B cell (primary cell): Measurements from ENCODE around the gene PTPRF. TPM values are rescaled to one million over a fixed set of nuclear protein-coding genes. Genes with fewer than 3 reads are reported as not detected.

Experiments
- ATAC-seq: fragments of 200-7000 bp; cut with Tn5 transposase; one replicate; pipeline ENCODE4 v1.10.0; 2021; ENCODE audit warnings: low read depth, mild to moderate bottlenecking, moderate number of reproducible peaks, moderate library complexity
- CTCF ChIA-PET: fragments of 350-600 bp; sonication (Branson Sonifier 250); formaldehyde crosslinking; loops from one replicate; lab custom pipeline; 2021; ENCODE audit warnings: antibody characterized with exemption, inconsistent platforms; lab: Charles Lee
- POLR2A ChIA-PET: fragments of 350-600 bp; sonication (Branson Sonifier 250); formaldehyde crosslinking; loops from one replicate; lab custom pipeline; 2021; ENCODE audit warnings: antibody characterized with exemption; lab: Charles Lee
- DNase-seq: peaks from one replicate; pipeline ENCODE4 v3.0.0; 2013
- H2AFZ ChIP-seq: 2 replicates; pipeline ENCODE4 v1.6.1; 2012; ENCODE audit warnings: mild to moderate bottlenecking, low read depth, low read length; ENCODE audit not compliant: insufficient read depth, poor library complexity, severe bottlenecking
- H3K27ac ChIP-seq, 2 donors: 1 replicate in 1 of 2; 2 replicates in 1 of 2; pipeline ENCODE4 v1.5.1; 2012 to 2013; ENCODE audit warnings: low read length in 2 of 2, mild to moderate bottlenecking in 2 of 2, moderate library complexity in 1 of 2
- H3K27me3 ChIP-seq, 4 experiments: fragments of 200-600 bp in 1 of 4; sonication (generic) in 1 of 4; replicated peaks in 1 of 4; 1 replicate in 2 of 4; 2 replicates in 2 of 4; pipeline versions ENCODE4 v1.6.1 to v1.7.0; 2013 to 2016; ENCODE audit warnings: low read length in 3 of 4, mild to moderate bottlenecking in 2 of 4, mixed read lengths in 1 of 4, moderate library complexity in 1 of 4; ENCODE audit not compliant: insufficient read depth in 4 of 4, control insufficient read depth in 3 of 4; ENCODE audit errors: control extremely low read depth in 1 of 4
- H3K36me3 ChIP-seq, 2 experiments: replicated peaks in 1 of 2; 1 replicate in 1 of 2; 2 replicates in 1 of 2; pipeline versions ENCODE4 v1.6.1 to v1.7.1; 2013; ENCODE audit warnings: low read length in 1 of 2; ENCODE audit not compliant: insufficient read depth in 2 of 2, control insufficient read depth in 1 of 2; ENCODE audit errors: control extremely low read depth in 1 of 2, extremely low read depth in 1 of 2
- H3K4me1 ChIP-seq, 2 donors: fragments of 200-600 bp in 1 of 2; sonication (generic) in 1 of 2; 1 replicate in 1 of 2; 2 replicates in 1 of 2; pipeline versions ENCODE4 v1.5.1 to v1.6.1; 2013 to 2017; ENCODE audit warnings: low read length in 2 of 2; ENCODE audit not compliant: control insufficient read depth in 2 of 2, insufficient read depth in 2 of 2
- H3K4me2 ChIP-seq: replicated peaks from 2 replicates; pipeline ENCODE3; 2012; ENCODE audit warnings: mild to moderate bottlenecking, low read depth, low read length; ENCODE audit not compliant: poor library complexity, severe bottlenecking
- H3K4me3 ChIP-seq, 5 experiments: fragments of 200-600 bp in 1 of 5; sonication (generic) in 1 of 5; 1 replicate in 3 of 5; 2 replicates in 2 of 5; pipeline versions ENCODE4 v1.5.1 to v1.7.0; 2011 to 2016; ENCODE audit warnings: low read length in 4 of 5, mild to moderate bottlenecking in 4 of 5, low read depth in 2 of 5, control low read depth in 1 of 5, moderate library complexity in 1 of 5; ENCODE audit not compliant: insufficient read depth in 1 of 5; ENCODE audit errors: control extremely low read depth in 1 of 5, extremely low read depth in 1 of 5
- H3K79me2 ChIP-seq: fragments of 200-600 bp; sonication (generic); one replicate; pipeline ENCODE4 v1.6.0; 2016; ENCODE audit warnings: low read length; ENCODE audit not compliant: control insufficient read depth, insufficient read depth
- H3K9ac ChIP-seq: fragments of 200-600 bp; sonication (generic); 2 replicates; pipeline ENCODE4 v1.6.1; 2017; ENCODE audit warnings: mild to moderate bottlenecking, low read length, moderate library complexity
- H3K9me3 ChIP-seq, 3 donors: one replicate each; pipeline versions ENCODE4 v1.6.1 to v1.7.1; 2013; ENCODE audit warnings: low read length in 2 of 3; ENCODE audit not compliant: control insufficient read depth in 2 of 3, insufficient read depth in 1 of 3; ENCODE audit errors: control extremely low read depth in 1 of 3
- H4K20me1 ChIP-seq: 2 replicates; pipeline ENCODE4 v1.6.0; 2012; ENCODE audit warnings: mild to moderate bottlenecking, low read length; ENCODE audit not compliant: insufficient read depth, control insufficient read depth, poor library complexity, severe bottlenecking
- H3K27ac Mint-ChIP-seq: one replicate; pipeline ENCODE4 v1.8.0; 2021; ENCODE audit warnings: mixed read lengths
- H3K27me3 Mint-ChIP-seq: one replicate; pipeline ENCODE4 v1.8.0; 2021; ENCODE audit warnings: mixed read lengths
- H3K4me1 Mint-ChIP-seq: one replicate; pipeline ENCODE4 v1.8.0; 2021; ENCODE audit warnings: mixed read lengths
- H3K4me3 Mint-ChIP-seq: one replicate; pipeline ENCODE4 v1.8.0; 2021; ENCODE audit warnings: mixed read lengths
- H3K9me3 Mint-ChIP-seq: one replicate; pipeline ENCODE4 v1.8.0; 2022; ENCODE audit warnings: mixed read lengths; ENCODE audit not compliant: insufficient read depth
- CTCF ChIP-seq: fragments of 200-600 bp; IDR thresholded peaks from one replicate; pipeline ENCODE4 v1.8.0; 2022; ENCODE audit warnings: antibody characterized with exemption, mild to moderate bottlenecking
- EZH2 ChIP-seq: IDR thresholded peaks from 2 replicates; pipeline ENCODE4 v1.6.1; 2012; ENCODE audit warnings: borderline replicate concordance, low read depth, mild to moderate bottlenecking, moderate library complexity, low read length; ENCODE audit not compliant: insufficient read depth, poor library complexity, severe bottlenecking
- WGBS: methylation state at CpG from one replicate; pipeline ENCODE4 v1.1.5; 2013; ENCODE audit warnings: missing lambda C conversion rate; ENCODE audit not compliant: insufficient coverage; 5-methylcytosine and 5-hydroxymethylcytosine counted together
- intact Hi-C: fragments of 100-400 bp; cut with micrococcal nuclease; formaldehyde crosslinking; loops from one replicate; pipeline ENCODE4 v1.10.0; 2022
- polyA plus RNA-seq: library from polyadenylated mRNA; depleted of rRNA; stranded (reverse); fragments of >200 nt; gene quantifications from 2 replicates; pipeline ENCODE4 v1.2.3, GENCODE V29; 2012
- total RNA-seq, 2 donors: library from RNA; stranded (reverse); fragments of 120-200 nt in 1 of 2; gene quantifications; 1 replicate in 1 of 2; 2 replicates in 1 of 2; pipeline versions ENCODE4 v1.2.3 to v1.2.4, GENCODE V29; 2013 to 2022

The PTPRF gene
- total and polyA plus RNA-seq, 2 donors (not counting 1 experiment from before 2014, with no cell fraction given): 0.07 to 0.13 TPM

- Histone ChIP-seq H3K4me1 (peaks cover 23 to 25% of the 10 kb centered on the region in 2 donors), H4K20me1 (peaks cover 16% of the 10 kb centered on the region), H3K9me3 (no peaks in the 10 kb centered on the region), H3K4me2 (peak overlapping the region; percentile 78), H2AFZ (peak overlapping the region; percentile 97), H3K27me3 (no peaks in the 10 kb centered on the region), H3K9ac (peak overlapping the region; percentile 87), H3K79me2 (peaks cover 52% of the 10 kb centered on the region), H3K27ac (peak overlapping the region; percentile 84 to 86), H3K4me3 (peak overlapping the region; percentile 82 to 98 (median 92)), H3K36me3 (peaks cover 8 to 10% of the 10 kb centered on the region in 2 experiments)
- intact Hi-C loops: loop anchor here (1.0 to 10.0 kb wide), 6 partner anchors 56 to 1196 kb away; partner anchors contain the start of genes ELOVL1, IPO13, PPCS and ST3GAL3
- no peak for TF ChIP-seq EZH2
- Mint-ChIP-seq H3K27ac (peak overlapping the region; percentile 94), H3K27me3 (peaks cover under 1% of the 10 kb centered on the region), H3K4me3 (peak overlapping the region; percentile 92), H3K4me1 (peaks cover 45% of the 10 kb centered on the region), H3K9me3 (no peaks in the 10 kb centered on the region)
- DNase-seq (peak; percentile 97), ATAC-seq (peak; percentile 77)
- CTCF ChIA-PET: interaction anchor here (0.7 to 2.3 kb wide), 6 partner anchors 16 to 423 kb away, joined by 3 to 9 read pairs (median 4); partner anchors contain the start of gene ST3GAL3
- 2% methylated on average over 28 of the region's 33 CpGs for WGBS
- POLR2A ChIA-PET: interaction anchor here (0.6 to 1.9 kb wide), 8 partner anchors 36 to 1141 kb away, joined by 3 to 10 read pairs (median 3); partner anchors contain the start of genes CFAP57, EBNA1BP2, ELOVL1 and IPO13
These were observed 119.8 kb downstream of the PTPRF start for GRCh38 chr1:43650310-43651085.

GRCh38 chr1:43651188-43651587, 120.5 kb downstream of the PTPRF start:
- H3K4me1 Mint-ChIP-seq: peaks cover 46% of the 10 kb centered on the region
- H2AFZ ChIP-seq: peak overlapping the region; percentile 97
- no peak for ATAC-seq
- H3K9me3 Mint-ChIP-seq: no peaks in the 10 kb centered on the region
- H3K4me3 ChIP-seq: peak overlapping the region in 4 of 5 experiments; percentile 82 to 98 (median 93)
- H3K79me2 ChIP-seq: peaks cover 52% of the 10 kb centered on the region
- H3K4me2 ChIP-seq: peak overlapping the region; percentile 78
- TF ChIP-seq CTCF (no peak), EZH2 (no peak)
- H3K27me3 Mint-ChIP-seq: no peaks in the 10 kb centered on the region
- WGBS: 36% methylated on average over 1 of the region's 6 CpGs
- intact Hi-C loops: loop anchor here (2.0 to 10.0 kb wide), 5 partner anchors 56 to 1196 kb away; partner anchors contain the start of genes ELOVL1, IPO13, PPCS and ST3GAL3
- H3K9me3 ChIP-seq: no peaks in the 10 kb centered on the region
- peak overlapping the region; percentile 50 for H3K27ac Mint-ChIP-seq
- peaks cover 13 to 14% of the 10 kb centered on the region in 2 experiments for H3K36me3 ChIP-seq
- no peak for DNase-seq
- ChIA-PET CTCF (interaction anchor here (1.2 to 2.3 kb wide), 2 partner anchors 20 to 424 kb away, joined by 3 to 9 read pairs; no protein-coding TSS in a partner anchor), POLR2A (interaction anchor here (1.2 to 1.9 kb wide), 2 partner anchors 55 to 479 kb away, joined by 3 to 10 read pairs; partner anchors contain the start of genes CFAP57, EBNA1BP2 and ST3GAL3)
- peak overlapping the region in 1 of 2 donors; percentile 84 for H3K27ac ChIP-seq
- H3K9ac ChIP-seq: peak overlapping the region; percentile 87
- peak overlapping the region; percentile 92 for H3K4me3 Mint-ChIP-seq
- H4K20me1 ChIP-seq: peaks cover 16% of the 10 kb centered on the region
- peaks cover 23 to 25% of the 10 kb centered on the region in 2 donors for H3K4me1 ChIP-seq
- no peaks in the 10 kb centered on the region for H3K27me3 ChIP-seq
